Measurements from ENCODE around the gene PHAF1.

The PHAF1 gene

GRCh38 chr16:67091906-67092566 is 17.7 kb upstream of the PHAF1 start:
- Mint-ChIP-seq H3K36me3 (ENCODE audit: low read depth) (peaks cover 62% of the 10 kb centered on the region), H3K4me3 (no peak overlapping the region), H3K9me3 (no peaks in the 10 kb centered on the region), H3K27me3 (no peaks in the 10 kb centered on the region), H3K4me1 (ENCODE audit: low read depth) (peaks cover 6% of the 10 kb centered on the region), H3K27ac (no peak overlapping the region)
- intact Hi-C loops (cut with micrococcal nuclease), result no loop called here

DNA sequence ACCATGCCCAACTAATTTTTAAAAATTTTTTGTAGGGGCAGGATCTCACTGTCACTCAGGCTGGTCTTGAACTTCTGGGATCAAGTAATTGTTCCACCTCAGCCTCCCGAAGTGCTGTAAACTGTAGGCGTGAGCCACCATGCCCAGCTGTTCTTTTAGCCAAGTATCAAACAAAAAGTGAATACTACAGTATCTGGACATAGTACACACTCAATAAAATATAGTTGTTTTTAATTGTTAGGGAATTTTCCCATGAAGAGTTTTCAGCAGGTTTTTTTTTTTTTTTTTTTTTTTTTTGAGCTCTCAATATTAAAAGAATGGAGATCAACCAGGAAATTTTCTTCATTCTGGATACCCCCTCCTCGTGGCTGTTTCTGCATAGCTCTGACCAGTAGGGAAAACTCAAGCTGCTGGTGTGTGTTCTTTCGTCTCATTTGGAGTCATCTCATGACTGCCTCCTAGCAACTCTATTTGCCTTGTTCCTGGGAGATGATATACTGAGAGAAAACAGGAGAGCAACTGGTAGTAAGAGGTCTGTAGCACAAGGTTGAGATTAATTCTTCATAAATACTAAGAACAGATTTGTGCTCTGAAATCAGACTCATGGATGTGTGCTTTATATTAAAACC is 16.5 kb upstream of the PHAF1 start:
- intact Hi-C loops (cut with micrococcal nuclease), result no loop called here
- no peaks in the 10 kb centered on the region for H3K9me3 Mint-ChIP-seq
- H3K4me3 Mint-ChIP-seq, result no peak overlapping the region
- no peak overlapping the region for H3K27ac Mint-ChIP-seq
- H3K4me1 Mint-ChIP-seq (ENCODE audit: low read depth), result peaks cover 6% of the 10 kb centered on the region
- H3K36me3 Mint-ChIP-seq (ENCODE audit: low read depth), result peaks cover 62% of the 10 kb centered on the region
- no peaks in the 10 kb centered on the region for H3K27me3 Mint-ChIP-seq

DNA sequence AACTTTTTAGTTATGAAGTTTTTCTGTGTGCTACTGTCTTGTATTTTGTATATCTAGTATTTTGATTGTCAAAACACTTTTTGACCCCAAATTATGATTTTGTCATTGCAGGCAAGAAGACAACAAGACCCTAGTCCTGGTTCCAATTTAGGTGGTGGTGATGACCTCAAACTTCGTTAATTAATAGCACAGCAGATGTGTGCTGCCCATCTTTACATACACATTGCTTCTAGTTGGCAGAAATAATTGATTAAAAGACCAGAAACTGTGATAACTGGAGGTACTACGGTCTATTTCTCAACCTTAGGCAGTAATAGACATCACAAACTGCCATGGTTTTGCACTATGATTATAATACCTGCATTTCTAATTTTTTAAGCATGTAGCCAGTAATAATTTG is 11.1 kb upstream of the PHAF1 start:
- intact Hi-C loops (cut with micrococcal nuclease), result no loop called here
- Mint-ChIP-seq H3K4me1 (ENCODE audit: low read depth) (no peaks in the 10 kb centered on the region), H3K36me3 (ENCODE audit: low read depth) (peaks cover 58% of the 10 kb centered on the region), H3K27ac (no peak overlapping the region), H3K9me3 (no peaks in the 10 kb centered on the region), H3K27me3 (no peaks in the 10 kb centered on the region), H3K4me3 (no peak overlapping the region)

DNA sequence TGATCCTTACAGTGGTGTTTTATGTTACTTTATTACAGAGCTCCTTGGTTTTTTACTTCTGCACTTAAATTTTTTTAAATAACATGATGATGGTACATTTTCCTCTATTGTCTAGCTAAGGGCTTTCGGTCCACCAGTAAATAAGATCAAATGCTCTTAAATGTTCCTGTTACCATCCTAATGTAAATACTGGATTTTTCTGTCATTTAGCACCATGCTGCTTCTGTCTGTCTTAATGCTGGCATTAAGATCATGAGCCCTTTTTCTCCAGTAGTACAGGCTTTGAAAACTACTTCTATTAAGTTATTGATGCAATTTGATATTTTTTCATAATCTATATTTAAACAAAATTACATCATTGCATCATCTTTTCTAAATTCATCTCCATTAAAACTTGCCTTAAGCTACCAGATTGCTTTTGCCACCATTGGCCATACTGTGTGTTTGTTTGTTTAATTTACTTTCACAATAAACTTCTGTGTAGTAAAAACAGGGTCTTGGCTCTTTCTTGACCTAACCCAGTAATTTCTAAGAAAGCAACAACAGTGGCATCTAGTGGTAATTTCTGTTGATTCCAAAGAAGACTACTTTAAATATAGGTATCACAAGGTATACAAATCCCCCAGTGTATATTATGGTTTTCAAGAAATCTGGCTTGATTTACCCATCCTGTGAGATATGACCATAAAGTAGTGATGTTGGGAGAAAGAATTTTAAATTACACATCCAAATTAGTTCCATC is 9.0 kb upstream of the PHAF1 start:
- no peak overlapping the region for H3K4me3 Mint-ChIP-seq
- no peaks in the 10 kb centered on the region for H3K9me3 Mint-ChIP-seq
- intact Hi-C loops (cut with micrococcal nuclease), result loop anchor here (10.0 kb wide), 1 partner anchor 54 kb away; the partner anchor contains the start of genes B3GNT9, FBXL8 and TRADD
- H3K27me3 Mint-ChIP-seq, result no peaks in the 10 kb centered on the region
- H3K27ac Mint-ChIP-seq, result no peak overlapping the region
- H3K36me3 Mint-ChIP-seq (ENCODE audit: low read depth), result peaks cover 37% of the 10 kb centered on the region
- peaks cover 21% of the 10 kb centered on the region for H3K4me1 Mint-ChIP-seq (ENCODE audit: low read depth)

DNA sequence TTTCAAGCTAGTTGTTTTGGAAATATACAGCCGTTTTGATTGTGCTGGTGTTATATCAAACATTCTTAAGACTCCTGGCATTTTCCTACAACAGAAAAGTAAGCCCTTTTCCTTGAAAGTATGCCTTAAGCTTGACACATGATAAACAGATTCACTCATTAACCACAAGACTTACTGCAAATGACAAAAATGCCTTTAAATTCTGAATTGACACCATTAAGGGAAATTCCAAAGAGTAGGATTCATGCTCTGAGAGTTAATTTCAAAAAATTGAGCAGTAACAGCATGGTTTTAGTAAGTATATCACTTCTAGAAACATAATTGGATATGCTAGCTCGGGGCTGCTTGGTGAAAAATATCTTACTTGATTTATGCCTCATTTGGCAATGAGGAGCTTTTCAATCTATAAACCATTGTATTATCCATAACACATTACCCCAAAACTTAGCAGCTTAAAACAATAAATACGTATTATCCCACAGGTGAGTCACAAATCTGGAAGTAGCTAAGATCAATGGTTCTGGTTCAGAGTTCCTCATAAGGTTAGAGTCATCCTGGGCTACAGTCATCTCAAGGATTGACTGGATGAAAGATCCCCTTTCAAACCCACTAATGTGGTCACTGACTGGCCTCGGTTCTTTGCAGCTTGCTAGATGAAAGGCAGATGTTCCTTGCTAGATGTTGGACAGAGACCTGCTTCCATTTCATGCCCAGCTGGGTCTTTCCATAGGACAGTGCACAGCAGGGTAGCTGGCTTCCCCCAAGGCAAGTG is 8.2 kb upstream of the PHAF1 start:
- H3K4me1 Mint-ChIP-seq (ENCODE audit: low read depth), result peaks cover 29% of the 10 kb centered on the region
- H3K27ac Mint-ChIP-seq, result no peak overlapping the region
- no peaks in the 10 kb centered on the region for H3K27me3 Mint-ChIP-seq
- intact Hi-C loops (cut with micrococcal nuclease), result loop anchor here (10.0 kb wide), 1 partner anchor 53 kb away; the partner anchor contains the start of genes B3GNT9, FBXL8 and TRADD
- H3K4me3 Mint-ChIP-seq, result no peak overlapping the region
- H3K36me3 Mint-ChIP-seq (ENCODE audit: low read depth), result peaks cover 37% of the 10 kb centered on the region
- no peaks in the 10 kb centered on the region for H3K9me3 Mint-ChIP-seq

- Mint-ChIP-seq H3K27me3 (no peaks in the 10 kb centered on the region), H3K36me3 (ENCODE audit: low read depth) (peaks cover 18% of the 10 kb centered on the region), H3K27ac (peak overlapping the region; percentile 60), H3K4me3 (no peak overlapping the region), H3K4me1 (ENCODE audit: low read depth) (peaks cover 31% of the 10 kb centered on the region), H3K9me3 (no peaks in the 10 kb centered on the region)
- intact Hi-C loops (cut with micrococcal nuclease), result loop anchor here (10.0 kb wide), 1 partner anchor 51 kb away; the partner anchor contains the start of genes B3GNT9, FBXL8 and TRADD
These were observed 5.7 kb upstream of the PHAF1 start for GRCh38 chr16:67104061-67104460.

- intact Hi-C loops (cut with micrococcal nuclease), result loop anchor here (5.0 to 10.0 kb wide), 2 partner anchors 50 to 78 kb away; partner anchors contain the start of genes B3GNT9, CBFB, FBXL8 and TRADD
- Mint-ChIP-seq H3K4me1 (ENCODE audit: low read depth) (peaks cover 37% of the 10 kb centered on the region), H3K4me3 (no peak overlapping the region), H3K36me3 (ENCODE audit: low read depth) (peaks cover 15% of the 10 kb centered on the region), H3K9me3 (no peaks in the 10 kb centered on the region), H3K27me3 (no peaks in the 10 kb centered on the region), H3K27ac (peak overlapping the region; percentile 73)
These were observed 4.9 kb upstream of the PHAF1 start for GRCh38 chr16:67104845-67105244.

DNA sequence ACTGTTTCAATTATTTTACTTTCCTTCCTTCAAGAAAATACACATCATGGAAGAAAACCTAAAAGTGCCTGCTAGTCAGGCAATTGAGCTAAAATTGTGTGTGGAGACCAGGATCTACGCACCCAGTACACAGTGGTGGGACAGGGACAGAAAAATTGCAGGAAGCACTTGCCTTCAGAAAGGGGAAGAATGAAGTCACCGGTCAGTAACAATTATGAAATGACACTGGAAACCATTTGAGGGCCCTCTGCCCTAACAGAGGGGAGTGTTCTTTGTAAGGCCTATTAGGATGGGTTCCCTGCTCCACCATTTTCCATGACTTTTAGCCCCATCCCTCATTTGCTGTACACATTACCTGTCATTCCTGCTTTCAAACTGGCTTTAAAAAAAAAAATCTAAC is 4.5 kb upstream of the PHAF1 start:
- Mint-ChIP-seq H3K36me3 (ENCODE audit: low read depth) (peaks cover 19% of the 10 kb centered on the region), H3K4me1 (ENCODE audit: low read depth) (peaks cover 37% of the 10 kb centered on the region), H3K9me3 (no peaks in the 10 kb centered on the region), H3K27me3 (no peaks in the 10 kb centered on the region), H3K27ac (peak overlapping the region; percentile 73), H3K4me3 (peak overlapping the region; percentile 20)
- intact Hi-C loops (cut with micrococcal nuclease), result loop anchor here (5.0 to 10.0 kb wide), 2 partner anchors 50 to 78 kb away; partner anchors contain the start of genes B3GNT9, CBFB, FBXL8 and TRADD

DNA sequence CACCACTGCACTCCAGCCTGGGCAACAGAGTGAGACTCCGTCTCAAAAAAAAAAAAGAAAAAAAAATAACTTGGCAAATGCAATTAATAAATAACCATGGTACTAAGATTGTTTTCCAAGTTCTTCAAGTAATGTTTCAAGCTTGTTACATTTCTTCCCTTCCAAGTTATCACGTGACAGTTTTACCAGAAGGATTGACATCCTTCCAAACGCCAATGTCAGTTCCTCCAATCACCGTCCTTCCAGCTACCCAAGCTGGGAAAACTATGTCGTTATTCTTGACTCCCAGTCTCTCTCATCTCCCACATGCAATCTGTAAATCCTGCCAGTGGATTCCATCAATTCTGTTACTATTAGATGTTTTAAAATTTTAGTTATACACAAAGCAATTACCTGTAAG is 3.9 kb upstream of the PHAF1 start:
- H3K27ac Mint-ChIP-seq, result peak overlapping the region; percentile 73
- peaks cover 26% of the 10 kb centered on the region for H3K36me3 Mint-ChIP-seq (ENCODE audit: low read depth)
- peaks cover 43% of the 10 kb centered on the region for H3K4me1 Mint-ChIP-seq (ENCODE audit: low read depth)
- no peaks in the 10 kb centered on the region for H3K9me3 Mint-ChIP-seq
- no peaks in the 10 kb centered on the region for H3K27me3 Mint-ChIP-seq
- intact Hi-C loops (cut with micrococcal nuclease), result loop anchor here (5.0 to 10.0 kb wide), 2 partner anchors 49 to 79 kb away; partner anchors contain the start of genes B3GNT9, CBFB, FBXL8 and TRADD
- no peak overlapping the region for H3K4me3 Mint-ChIP-seq

DNA sequence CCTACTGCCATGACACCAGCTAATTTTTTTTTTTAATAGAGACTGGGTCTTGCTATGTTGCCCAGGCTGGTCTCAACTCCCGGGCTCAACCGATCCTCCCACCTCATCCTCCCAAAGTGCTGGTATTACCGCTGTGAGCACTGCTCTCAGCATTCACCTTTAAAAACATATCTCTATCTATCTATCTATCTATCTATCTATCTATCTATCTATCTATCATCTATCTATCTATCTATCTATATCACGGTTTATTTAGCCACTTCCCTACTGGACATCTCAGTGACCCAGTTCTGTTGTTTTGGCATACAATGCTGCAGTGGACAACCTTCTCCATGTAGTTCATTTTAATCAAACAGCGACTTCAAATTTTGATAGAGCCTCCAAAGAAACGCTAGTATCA is 1.3 kb upstream of the PHAF1 start:
- intact Hi-C loops (cut with micrococcal nuclease), result loop anchor here (5.0 to 10.0 kb wide), 2 partner anchors 46 to 81 kb away; partner anchors contain the start of genes B3GNT9, CBFB, FBXL8 and TRADD
- H3K27ac Mint-ChIP-seq, result no peak overlapping the region
- H3K9me3 Mint-ChIP-seq, result no peaks in the 10 kb centered on the region
- H3K4me3 Mint-ChIP-seq, result no peak overlapping the region
- peaks cover 41% of the 10 kb centered on the region for H3K36me3 Mint-ChIP-seq (ENCODE audit: low read depth)
- no peaks in the 10 kb centered on the region for H3K27me3 Mint-ChIP-seq
- H3K4me1 Mint-ChIP-seq (ENCODE audit: low read depth), result peaks cover 67% of the 10 kb centered on the region

DNA sequence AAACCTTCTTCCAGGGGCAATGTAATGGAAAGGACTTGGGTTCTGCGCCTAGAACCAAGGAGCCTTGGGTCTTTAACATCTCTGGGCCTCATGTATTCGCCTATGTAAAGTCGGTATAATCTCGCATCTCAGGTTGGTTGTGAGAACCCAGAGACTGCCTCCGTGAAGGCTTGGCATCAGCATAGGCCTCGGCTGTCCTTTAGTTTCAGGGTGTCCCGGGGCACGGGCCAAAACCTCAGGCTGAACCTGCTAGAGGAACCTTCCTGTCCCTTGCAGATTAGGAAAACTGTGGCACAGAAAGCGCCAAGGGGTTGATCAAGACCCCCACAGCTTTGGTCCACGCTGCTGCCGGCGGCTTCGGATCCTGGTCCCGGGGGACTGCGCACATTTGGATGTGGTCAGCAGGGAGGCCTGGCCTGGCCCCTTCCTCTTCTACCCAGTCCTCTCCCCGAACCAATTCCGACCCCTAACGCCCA is 772 bp upstream of the PHAF1 start:
- intact Hi-C loops (cut with micrococcal nuclease), result loop anchor here (5.0 to 10.0 kb wide), 2 partner anchors 46 to 82 kb away; partner anchors contain the start of genes B3GNT9, CBFB, FBXL8 and TRADD
- peaks cover 69% of the 10 kb centered on the region for H3K4me1 Mint-ChIP-seq (ENCODE audit: low read depth)
- no peaks in the 10 kb centered on the region for H3K9me3 Mint-ChIP-seq
- peak overlapping the region; percentile 99 for H3K4me3 Mint-ChIP-seq
- H3K36me3 Mint-ChIP-seq (ENCODE audit: low read depth), result peaks cover 45% of the 10 kb centered on the region
- H3K27ac Mint-ChIP-seq, result peak overlapping the region; percentile 92
- H3K27me3 Mint-ChIP-seq, result no peaks in the 10 kb centered on the region

- intact Hi-C loops (cut with micrococcal nuclease), result no loop called here
- H3K4me1 Mint-ChIP-seq (ENCODE audit: low read depth), result peaks cover 72% of the 10 kb centered on the region
- no peaks in the 10 kb centered on the region for H3K9me3 Mint-ChIP-seq
- peaks cover 73% of the 10 kb centered on the region for H3K36me3 Mint-ChIP-seq (ENCODE audit: low read depth)
- H3K27ac Mint-ChIP-seq, result peak overlapping the region; percentile 92
- H3K27me3 Mint-ChIP-seq, result no peaks in the 10 kb centered on the region
- H3K4me3 Mint-ChIP-seq, result no peak overlapping the region
These were observed 2.3 kb downstream of the PHAF1 start for GRCh38 chr16:67111951-67112444.

All from dendritic cell treated with granulocyte-macrophage colony-stimulating factor and Interleukin-4, amounts not matched to agents 40 ng/mL and 50 ng/mL, for 4 days (primary cell).